Measurements from ENCODE around the gene ITGB5. TPM values are rescaled to one million over a fixed set of nuclear protein-coding genes. Genes with fewer than 3 reads are reported as not detected.
"Not testable (repeated sequence)": the region's sequence is repeated elsewhere in the genome, so short reads cannot be mapped to it uniquely, and the experiment has no call there.

The ITGB5 gene
- total RNA-seq, 2 donors from 2014 or later = 576 to 592 TPM

- DNase-seq (ENCODE audit: low spot score) = no peak
- no peaks in the 10 kb centered on the region for H3K27me3 ChIP-seq (replicated peaks; ENCODE audit: insufficient read depth)
- H3K9me3 ChIP-seq = no peaks in the 10 kb centered on the region
- TF ChIP-seq CTCF (IDR thresholded peaks at IDR 0.05) = no peak
- H3K4me1 ChIP-seq (ENCODE audit: control insufficient read depth in 1 of 2, low read depth in 2 of 2) = peaks cover 60 to 85% of the 10 kb centered on the region in 2 donors
- no peak overlapping the region for H3K4me3 ChIP-seq
- H3K36me3 ChIP-seq = no peaks in the 10 kb centered on the region
- ATAC-seq (ENCODE audit: insufficient number of reproducible peaks, low FRiP score, low read depth) = no peak
- peak overlapping the region; percentile 39 to 88 for H3K27ac ChIP-seq
Measured at GRCh38 chr3:124829819-124830554, 57.2 kb downstream of the ITGB5 start.

GRCh38 chr3:124829178-124829818 lies 57.9 kb downstream of the ITGB5 start:
- H3K4me3 ChIP-seq = no peak overlapping the region
- no peak for TF ChIP-seq CTCF (IDR thresholded peaks at IDR 0.05)
- ATAC-seq (ENCODE audit: insufficient number of reproducible peaks, low FRiP score, low read depth) (no peak), DNase-seq (ENCODE audit: low spot score) (no peak)
- H3K27me3 ChIP-seq (replicated peaks; ENCODE audit: insufficient read depth) = no peaks in the 10 kb centered on the region
- H3K36me3 ChIP-seq = no peaks in the 10 kb centered on the region
- H3K9me3 ChIP-seq = no peaks in the 10 kb centered on the region
- peak overlapping the region; percentile 39 to 88 for H3K27ac ChIP-seq
- H3K4me1 ChIP-seq (ENCODE audit: control insufficient read depth in 1 of 2, low read depth in 2 of 2) = peaks cover 55 to 80% of the 10 kb centered on the region in 2 donors

- not testable (repeated sequence) for H3K9me3 ChIP-seq; H3K27me3 ChIP-seq (replicated peaks; ENCODE audit: insufficient read depth); H3K4me3 ChIP-seq; ATAC-seq (ENCODE audit: insufficient number of reproducible peaks, low FRiP score, low read depth); H3K36me3 ChIP-seq; DNase-seq (ENCODE audit: low spot score)
- peak overlapping the region; percentile 67 to 74 for H3K27ac ChIP-seq
- peaks cover 44 to 71% of the 10 kb centered on the region in 2 donors for H3K4me1 ChIP-seq (ENCODE audit: control insufficient read depth in 1 of 2, low read depth in 2 of 2)
- TF ChIP-seq CTCF (IDR thresholded peaks at IDR 0.05) = peak; percentile 10
Measured at GRCh38 chr3:124827476-124828206, 59.5 kb downstream of the ITGB5 start.

- Histone ChIP-seq H3K4me1 (ENCODE audit: control insufficient read depth in 1 of 2, low read depth in 2 of 2) (peaks cover 37 to 63% of the 10 kb centered on the region in 2 donors), H3K36me3 (no peaks in the 10 kb centered on the region), H3K4me3 (no peak overlapping the region), H3K9me3 (no peaks in the 10 kb centered on the region), H3K27me3 (replicated peaks; ENCODE audit: insufficient read depth) (no peaks in the 10 kb centered on the region), H3K27ac (peak overlapping the region; percentile 67 to 74)
- ATAC-seq (ENCODE audit: insufficient number of reproducible peaks, low FRiP score, low read depth) (peak; percentile 73), DNase-seq (ENCODE audit: low spot score) (peak; percentile 34)
- TF ChIP-seq CTCF (IDR thresholded peaks at IDR 0.05) = no peak
Measured at GRCh38 chr3:124826703-124827102, 60.5 kb downstream of the ITGB5 start.

Measured in thoracic aorta (tissue), 2 donors.